PC-9 (cell line): ENCODE results near the gene PSRC1.

Experiments
- EZH2 ChIP-seq: fragments of 200-600 bp; sonication (generic); IDR thresholded peaks from 2 replicates; pipeline ENCODE4 v1.8.0; 2017; ENCODE audit warnings: antibody characterized with exemption, low read depth
- TF ChIP-seq, protein P1 (sequence below): fragments of 200-600 bp; sonication (generic); conservative IDR thresholded peaks from 2 replicates; pipeline ENCODE4 v1.6.1; 2017; ENCODE audit warnings: mixed run types, antibody characterized with exemption, mild to moderate bottlenecking, moderate library complexity

DNA sequence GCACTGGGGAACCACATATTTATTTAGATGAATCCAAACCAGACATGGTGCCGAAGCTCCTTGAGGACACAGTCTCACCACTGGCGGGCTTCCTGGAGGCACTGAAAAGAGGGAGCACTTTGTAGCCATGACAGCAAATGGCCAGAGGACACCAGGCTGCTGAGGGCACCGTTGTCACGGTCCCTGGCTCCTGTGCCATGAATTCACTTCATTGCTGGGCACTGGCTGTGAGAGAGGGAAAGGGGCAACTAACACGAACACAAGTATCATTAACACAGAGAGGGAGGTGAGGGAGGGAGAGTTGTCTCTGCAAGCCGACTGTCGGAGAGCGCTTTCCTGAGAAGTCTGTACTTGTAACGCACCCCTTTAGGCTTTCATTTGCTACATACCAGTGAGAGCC lies 9.4 kb upstream of the PSRC1 start:
- TF ChIP-seq, protein P1, sequence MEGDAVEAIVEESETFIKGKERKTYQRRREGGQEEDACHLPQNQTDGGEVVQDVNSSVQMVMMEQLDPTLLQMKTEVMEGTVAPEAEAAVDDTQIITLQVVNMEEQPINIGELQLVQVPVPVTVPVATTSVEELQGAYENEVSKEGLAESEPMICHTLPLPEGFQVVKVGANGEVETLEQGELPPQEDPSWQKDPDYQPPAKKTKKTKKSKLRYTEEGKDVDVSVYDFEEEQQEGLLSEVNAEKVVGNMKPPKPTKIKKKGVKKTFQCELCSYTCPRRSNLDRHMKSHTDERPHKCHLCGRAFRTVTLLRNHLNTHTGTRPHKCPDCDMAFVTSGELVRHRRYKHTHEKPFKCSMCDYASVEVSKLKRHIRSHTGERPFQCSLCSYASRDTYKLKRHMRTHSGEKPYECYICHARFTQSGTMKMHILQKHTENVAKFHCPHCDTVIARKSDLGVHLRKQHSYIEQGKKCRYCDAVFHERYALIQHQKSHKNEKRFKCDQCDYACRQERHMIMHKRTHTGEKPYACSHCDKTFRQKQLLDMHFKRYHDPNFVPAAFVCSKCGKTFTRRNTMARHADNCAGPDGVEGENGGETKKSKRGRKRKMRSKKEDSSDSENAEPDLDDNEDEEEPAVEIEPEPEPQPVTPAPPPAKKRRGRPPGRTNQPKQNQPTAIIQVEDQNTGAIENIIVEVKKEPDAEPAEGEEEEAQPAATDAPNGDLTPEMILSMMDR, result no peak
- no peak for TF ChIP-seq EZH2
